Measurements from ENCODE around the gene PCYT2.

DNA sequence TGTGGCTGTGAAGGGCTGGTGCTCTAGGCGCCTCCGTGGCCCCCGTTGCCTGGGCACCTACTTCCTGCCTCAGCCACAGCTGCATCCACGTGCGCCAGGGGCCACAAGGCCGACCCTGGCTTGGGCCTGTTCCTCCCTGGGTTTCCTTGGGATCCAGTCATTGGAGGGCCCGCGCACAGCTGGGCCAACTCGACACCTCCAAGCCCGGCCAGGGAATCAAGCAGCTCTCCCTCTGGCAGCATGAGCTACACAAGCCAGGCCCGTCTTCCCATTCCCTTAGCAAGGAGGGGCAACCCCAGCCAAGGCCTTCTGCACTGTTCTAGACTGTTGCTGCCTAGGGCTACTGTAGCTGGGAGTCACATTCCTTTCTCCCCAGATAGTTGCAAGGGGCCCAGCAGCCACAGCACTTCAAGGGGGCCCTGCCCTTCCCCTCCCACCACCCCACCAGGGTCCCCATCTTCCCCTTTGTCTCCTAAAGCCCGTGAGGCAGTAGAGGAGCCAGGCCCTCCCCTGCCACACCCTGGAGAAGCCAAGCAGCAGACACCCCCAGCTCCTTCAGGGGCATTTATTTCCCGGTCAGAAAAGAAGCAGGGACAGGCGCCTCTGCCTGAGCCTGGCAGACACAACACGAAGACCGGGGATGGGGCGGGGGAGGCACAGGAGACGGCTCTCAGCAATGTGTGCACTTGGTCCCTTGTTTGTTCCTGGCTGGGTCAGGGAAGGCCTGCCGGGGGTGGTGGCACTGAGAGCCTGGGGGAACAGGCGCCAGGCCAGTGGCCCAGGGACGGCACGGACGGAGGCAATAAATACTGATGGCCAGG, 43.8 kb downstream of the PCYT2 start:
- TF ChIP-seq EZH2 (IDR thresholded peaks at IDR 0.05; ENCODE audit: borderline replicate concordance, low read depth, low read length, severe bottlenecking): no peak
- TF ChIP-seq, protein P1, sequence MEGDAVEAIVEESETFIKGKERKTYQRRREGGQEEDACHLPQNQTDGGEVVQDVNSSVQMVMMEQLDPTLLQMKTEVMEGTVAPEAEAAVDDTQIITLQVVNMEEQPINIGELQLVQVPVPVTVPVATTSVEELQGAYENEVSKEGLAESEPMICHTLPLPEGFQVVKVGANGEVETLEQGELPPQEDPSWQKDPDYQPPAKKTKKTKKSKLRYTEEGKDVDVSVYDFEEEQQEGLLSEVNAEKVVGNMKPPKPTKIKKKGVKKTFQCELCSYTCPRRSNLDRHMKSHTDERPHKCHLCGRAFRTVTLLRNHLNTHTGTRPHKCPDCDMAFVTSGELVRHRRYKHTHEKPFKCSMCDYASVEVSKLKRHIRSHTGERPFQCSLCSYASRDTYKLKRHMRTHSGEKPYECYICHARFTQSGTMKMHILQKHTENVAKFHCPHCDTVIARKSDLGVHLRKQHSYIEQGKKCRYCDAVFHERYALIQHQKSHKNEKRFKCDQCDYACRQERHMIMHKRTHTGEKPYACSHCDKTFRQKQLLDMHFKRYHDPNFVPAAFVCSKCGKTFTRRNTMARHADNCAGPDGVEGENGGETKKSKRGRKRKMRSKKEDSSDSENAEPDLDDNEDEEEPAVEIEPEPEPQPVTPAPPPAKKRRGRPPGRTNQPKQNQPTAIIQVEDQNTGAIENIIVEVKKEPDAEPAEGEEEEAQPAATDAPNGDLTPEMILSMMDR (IDR thresholded peaks at IDR 0.05; ENCODE audit: borderline replicate concordance, extremely low read depth, low read length, poor library complexity, severe bottlenecking): no peak

All from DND-41 (cell line).